Prostate gland (tissue), 2 donors: ENCODE results near the gene ATMIN. TPM values are rescaled to one million over a fixed set of nuclear protein-coding genes. Genes with fewer than 3 reads are reported as not detected.

Experiments used
- DNase-seq: peaks from one replicate; pipeline ENCODE4 v3.0.0-alpha.2; 2019; ENCODE audit warnings: low spot score
- H3K27ac ChIP-seq, 2 donors: fragments of 200-600 bp; sonication (generic); 2 replicates each; pipeline ENCODE4 v1.5.1; 2017 to 2019
- H3K27me3 ChIP-seq: fragments of 200-600 bp; sonication (generic); replicated peaks from 2 replicates; pipeline ENCODE4 v1.5.1; 2019; ENCODE audit not compliant: insufficient read depth
- H3K36me3 ChIP-seq, 2 donors: fragments of 200-600 bp; sonication (generic); 1 replicate in 1 of 2; 2 replicates in 1 of 2; pipeline versions ENCODE4 v1.5.1 to v1.8.1; 2017 to 2019
- H3K4me1 ChIP-seq: fragments of 200-600 bp; sonication (generic); replicated peaks from 2 replicates; pipeline ENCODE4 v1.5.1; 2019
- H3K4me3 ChIP-seq, 2 donors: fragments of 200-600 bp; sonication (generic); 2 replicates each; pipeline ENCODE4 v1.5.1; 2017 to 2019
- H3K9me3 ChIP-seq: fragments of 200-600 bp; sonication (generic); 2 replicates; pipeline ENCODE4 v1.5.1; 2017
- CTCF ChIP-seq, 4 experiments: fragments of 200-600 bp in 2 of 4; fragments of 450-650 bp in 2 of 4; sonication (generic) in 2 of 4; IDR thresholded peaks; 1 replicate in 3 of 4; 2 replicates in 1 of 4; pipeline ENCODE4 v1.5.1; 2016 to 2019; ENCODE audit warnings: antibody characterized with exemption in 4 of 4, mild to moderate bottlenecking in 2 of 4, moderate library complexity in 2 of 4
- POLR2A ChIP-seq: fragments of 450-650 bp; IDR thresholded peaks from one replicate; pipeline ENCODE4 v1.6.1; 2016; ENCODE audit warnings: antibody characterized with exemption, mild to moderate bottlenecking
- POLR2AphosphoS5 ChIP-seq: sonication (generic); formaldehyde crosslinking; IDR thresholded peaks from one replicate; pipeline ENCODE4 v1.6.1; 2017; ENCODE audit warnings: antibody characterized with exemption
- WGBS: methylation state at CpG from one replicate; pipeline ENCODE4 v1.1.5; 2018; 5-methylcytosine and 5-hydroxymethylcytosine counted together
- intact Hi-C: fragments of 100-400 bp; cut with DNase I; formaldehyde crosslinking; loops from one replicate; pipeline ENCODE4 v1.14.2; 2022
- total RNA-seq, 2 donors: library from RNA; depleted of rRNA; stranded (reverse); fragments of >200 nt; gene quantifications; one replicate each; pipeline ENCODE4 v1.1.0, GENCODE V29; 2016

The ATMIN gene
- total RNA-seq, 2 donors from 2014 or later, result 47.1 to 62.4 TPM

GRCh38 chr16:81006813-81007695, 28.6 kb upstream of the ATMIN start, which contains the start of the genes CENPN and CMC2:
CENPN (plus strand) TSS chr16:81007214; CDS start chr16:81011940, 4,726 bp downstream.
CMC2 (minus strand) TSS chr16:81006885; CDS start chr16:80997394, 9,491 bp downstream.
- intact Hi-C loops, result loop anchor here (2.0 to 10.0 kb wide), 2 partner anchors 68 to 90 kb away; partner anchors contain the start of genes C16orf46 and GCSH
- WGBS, result under 1% methylated on average over 53 of the region's 75 CpGs
- H3K4me3 ChIP-seq, result peak within 1 kb of the TSS; percentile 86 to 99

DNA sequence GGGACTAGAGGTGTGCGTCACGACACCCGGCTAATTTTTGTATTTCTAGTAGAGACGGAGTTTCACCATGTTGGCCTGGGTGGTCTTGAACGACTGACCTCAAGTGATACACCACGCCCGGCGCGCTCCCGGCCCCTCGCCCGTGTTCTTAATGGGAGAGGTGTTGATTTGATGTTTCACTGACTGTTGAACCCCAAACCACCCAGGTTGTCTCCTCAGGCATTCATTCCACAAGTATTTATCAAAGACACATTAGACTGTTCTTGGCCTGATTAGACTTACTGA, 27.2 kb upstream of the ATMIN start:
- Histone ChIP-seq H3K27me3 (no peaks in the 10 kb centered on the region), H3K4me3 (peak overlapping the region; percentile 86 to 99), H3K36me3 (no peaks in the 10 kb centered on the region), H3K9me3 (no peaks in the 10 kb centered on the region), H3K27ac (no peak overlapping the region), H3K4me1 (peaks cover 11% of the 10 kb centered on the region)
- intact Hi-C loops, result loop anchor here (10.0 kb wide), 1 partner anchor 66 kb away; the partner anchor contains the start of gene C16orf46
- DNase-seq, result no peak
- TF ChIP-seq CTCF (IDR thresholded peaks at IDR 0.05), result no peak
- no peak for TF ChIP-seq POLR2AphosphoS5
- TF ChIP-seq POLR2A, result no peak
- WGBS, result 95% methylated on average over 12 of the region's 12 CpGs

More at GRCh38 chr16:81006813-81007695, 28.6 kb upstream of the ATMIN start, which contains the start of the genes CENPN and CMC2:
- Histone ChIP-seq H3K9me3 (no peaks in the 10 kb centered on the region), H3K4me1 (peaks cover 11% of the 10 kb centered on the region), H3K27ac (peak within 1 kb of the TSS; percentile 98 to 99), H3K36me3 (no peaks in the 10 kb centered on the region), H3K27me3 (no peaks in the 10 kb centered on the region)
- TF ChIP-seq CTCF (IDR thresholded peaks at IDR 0.05) (peak in 2 of 4 experiments; percentile 24 to 26), POLR2AphosphoS5 (peak; percentile 92), POLR2A (peak; percentile 91)
- peak; percentile 99 for DNase-seq

- Histone ChIP-seq H3K36me3 (peaks cover 3 to 7% of the 10 kb centered on the region in 2 donors), H3K27ac (no peak overlapping the region), H3K9me3 (no peaks in the 10 kb centered on the region), H3K27me3 (no peaks in the 10 kb centered on the region), H3K4me1 (no peaks in the 10 kb centered on the region), H3K4me3 (no peak overlapping the region)
- no peak for TF ChIP-seq POLR2A
- no peak for TF ChIP-seq POLR2AphosphoS5
- no peak for TF ChIP-seq CTCF (IDR thresholded peaks at IDR 0.05)
- intact Hi-C loops, result no loop called here
- 74% methylated on average over 3 of the region's 3 CpGs for WGBS
- DNase-seq, result no peak
Observed at GRCh38 chr16:81012974-81013373, 22.7 kb upstream of the ATMIN start.

DNA sequence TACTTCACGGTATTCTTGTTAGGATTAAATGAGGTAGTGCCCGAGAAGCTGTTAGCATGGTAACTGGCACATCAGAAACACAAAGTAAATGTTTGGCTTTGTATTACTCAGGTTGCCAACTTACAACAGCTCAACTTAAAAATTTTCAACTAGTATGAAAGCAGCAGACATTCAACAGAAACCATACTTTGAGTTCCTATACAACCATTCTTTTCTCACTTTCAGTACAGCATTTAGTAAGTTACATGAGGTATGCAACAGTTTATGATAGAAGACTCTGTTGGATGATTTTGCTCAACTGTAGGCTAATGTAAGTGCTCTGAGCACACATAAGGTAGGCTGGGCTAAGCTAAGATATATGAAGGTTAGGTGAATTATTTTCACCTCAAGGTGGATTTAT, 21.0 kb upstream of the ATMIN start:
- intact Hi-C loops, result no loop called here
- 92% methylated on average over 2 of the region's 2 CpGs for WGBS
- peaks cover 3 to 7% of the 10 kb centered on the region in 2 donors for H3K36me3 ChIP-seq
- no peaks in the 10 kb centered on the region for H3K27me3 ChIP-seq
- H3K4me1 ChIP-seq, result no peaks in the 10 kb centered on the region
- DNase-seq, result no peak
- H3K27ac ChIP-seq, result no peak overlapping the region
- no peak for TF ChIP-seq CTCF (IDR thresholded peaks at IDR 0.05)
- no peak for TF ChIP-seq POLR2A
- TF ChIP-seq POLR2AphosphoS5, result no peak
- H3K4me3 ChIP-seq, result no peak overlapping the region
- H3K9me3 ChIP-seq, result no peaks in the 10 kb centered on the region
